SK-N-SH treated with all-trans-retinoic acid at 6 μM for 48 hours (cell line): ENCODE results near the gene SMYD3.

ENCODE experiments used
- ARNTL ChIP-seq: fragments of 450-650 bp; formaldehyde crosslinking; IDR thresholded peaks from 2 replicates; pipeline ENCODE4 v1.5.0; 2020; ENCODE audit warnings: low read depth, mild to moderate bottlenecking, moderate library complexity, borderline replicate concordance
- CREB5 ChIP-seq: fragments of 250-450 bp; sonication (Bioruptor Pico); IDR thresholded peaks from 2 replicates; pipeline ENCODE4 v1.5.1; 2020; ENCODE audit warnings: low read depth, mild to moderate bottlenecking, moderate library complexity
- CSDC2 ChIP-seq: fragments of 250-450 bp; sonication (Bioruptor Pico); IDR thresholded peaks from 2 replicates; pipeline ENCODE4 v1.5.0; 2020; ENCODE audit warnings: mild to moderate bottlenecking, moderate library complexity
- ESRRG ChIP-seq: fragments of 250-450 bp; sonication (Bioruptor Pico); IDR thresholded peaks from 2 replicates; pipeline ENCODE4 v1.6.1; 2021; ENCODE audit warnings: mild to moderate bottlenecking
- GLIS3 ChIP-seq: fragments of 250-450 bp; sonication (Bioruptor Pico); IDR thresholded peaks from 2 replicates; pipeline ENCODE4 v1.5.0; 2020; ENCODE audit warnings: mild to moderate bottlenecking, moderate library complexity
- OSR1 ChIP-seq: fragments of 250-450 bp; sonication (Bioruptor Pico); IDR thresholded peaks from 2 replicates; pipeline ENCODE4 v1.8.0; 2022; ENCODE audit warnings: moderate library complexity, mild to moderate bottlenecking, inconsistent platforms
- PATZ1 ChIP-seq: fragments of 250-450 bp; sonication (Bioruptor Pico); IDR thresholded peaks from 2 replicates; pipeline ENCODE4 v1.8.0; 2020; ENCODE audit warnings: mild to moderate bottlenecking, moderate library complexity, borderline replicate concordance
- RARB ChIP-seq: fragments of 250-450 bp; sonication (Bioruptor Pico); IDR thresholded peaks from 2 replicates; pipeline ENCODE4 v1.8.0; 2021; ENCODE audit warnings: mild to moderate bottlenecking, moderate library complexity
- TSHZ2 ChIP-seq: fragments of 250-450 bp; sonication (Bioruptor Pico); IDR thresholded peaks from 2 replicates; pipeline ENCODE4 v1.5.0; 2020; ENCODE audit warnings: mild to moderate bottlenecking, moderate library complexity
- ZC3H10 ChIP-seq: fragments of 250-450 bp; sonication (Bioruptor Pico); IDR thresholded peaks from 2 replicates; pipeline ENCODE4 v1.5.1; 2021; ENCODE audit warnings: mild to moderate bottlenecking, moderate library complexity
- ZFP3 ChIP-seq: fragments of 250-450 bp; sonication (Bioruptor Pico); IDR thresholded peaks from 2 replicates; pipeline ENCODE4 v1.5.0; 2020; ENCODE audit warnings: mild to moderate bottlenecking, moderate library complexity

GRCh38 chr1:246267896-246268295, 239.2 kb downstream of the SMYD3 start:
- no peak for TF ChIP-seq TSHZ2 (CRISPR knock-in tag)
- no peak for TF ChIP-seq ZC3H10
- TF ChIP-seq ARNTL, result no peak
- TF ChIP-seq ZFP3 (CRISPR knock-in tag), result no peak
- no peak for TF ChIP-seq CREB5
- TF ChIP-seq GLIS3 (CRISPR knock-in tag), result no peak
- TF ChIP-seq PATZ1 (CRISPR knock-in tag), result no peak
- TF ChIP-seq OSR1 (CRISPR knock-in tag), result no peak
- no peak for TF ChIP-seq RARB (CRISPR knock-in tag)
- TF ChIP-seq CSDC2 (CRISPR knock-in tag), result no peak
- no peak for TF ChIP-seq ESRRG
